HepG2 (cell line): ENCODE data around the gene HOXD9. TPM values are rescaled to one million over a fixed set of nuclear protein-coding genes. Genes with fewer than 3 reads are reported as not detected.

Source experiments
- ATAC-seq: fragments of 200-7000 bp; cut with Tn5 transposase; 3 replicates; pipeline ENCODE4 v1.9.1; 2020; ENCODE audit warnings: mild to moderate bottlenecking, moderate library complexity
- BruUV-seq: library from RNA; stranded (reverse); fragments of 400-500 nt; replicated peaks from 2 replicates; lab custom pipeline; 2021; lab: Mats Ljungman, UMichigan
- CTCF ChIA-PET: fragments of 300-600 bp; formaldehyde crosslinking; extraction: SDS; loops from one replicate; lab custom pipeline; 2021; ENCODE audit warnings: low total read pairs, inconsistent platforms, low intra/inter-chr PET ratio; lab: Yijun Ruan, JAX
- POLR2A ChIA-PET: fragments of 350-600 bp; sonication (Branson Sonifier 250); formaldehyde crosslinking; loops from one replicate; lab custom pipeline; 2020; ENCODE audit warnings: antibody characterized with exemption, inconsistent platforms; lab: Yijun Ruan, JAX
- DNase-seq: peaks from one replicate; pipeline ENCODE4 v3.0.0-alpha.2; 2015; ENCODE audit warnings: low spot score
- FAIRE-seq: peaks from 3 replicates; lab custom pipeline; 2011; peaks lifted over from hg19 to GRCh38; lab: Jason Lieb, UNC
- H2AFZ ChIP-seq: one replicate; pipeline ENCODE4 v1.6.1; 2011; ENCODE audit warnings: low read length, inconsistent platforms
- H3K27ac ChIP-seq: fragments of 300-600 bp; 3 replicates; pipeline ENCODE4 v1.8.0; 2011; ENCODE audit warnings: mixed run types, mild to moderate bottlenecking, mixed read lengths, low read length, inconsistent platforms; ENCODE audit not compliant: insufficient read depth; ENCODE audit errors: extremely low read length
- H3K27me3 ChIP-seq, 2 experiments: fragments of 200-600 bp in 1 of 2; 2 replicates in 1 of 2; 3 replicates in 1 of 2; pipeline versions ENCODE4 v1.6.0 to v1.8.0; 2011; ENCODE audit warnings: low read length in 2 of 2, mild to moderate bottlenecking in 2 of 2, moderate library complexity in 2 of 2, inconsistent platforms in 1 of 2; ENCODE audit not compliant: insufficient read depth in 2 of 2, control insufficient read depth in 1 of 2
- H3K36me3 ChIP-seq, 2 experiments: fragments of 200-600 bp in 1 of 2; replicated peaks in 1 of 2; 2 replicates in 1 of 2; 3 replicates in 1 of 2; pipeline versions ENCODE4 v1.5.1 to v1.8.0; 2011; ENCODE audit warnings: low read length in 2 of 2, inconsistent platforms in 1 of 2; ENCODE audit not compliant: insufficient read depth in 2 of 2, control insufficient read depth in 1 of 2
- H3K4me1 ChIP-seq: 2 replicates; pipeline ENCODE4 v1.5.1; 2012; ENCODE audit warnings: low read length, inconsistent platforms; ENCODE audit not compliant: insufficient read depth
- H3K4me2 ChIP-seq: 2 replicates; pipeline ENCODE4 v1.6.0; 2011; ENCODE audit warnings: low read depth, low read length, inconsistent platforms
- H3K4me3 ChIP-seq, 3 experiments: fragments of 200-600 bp in 1 of 3; sonication (generic), shearing (Covaris generic) in 1 of 3; replicated peaks in 1 of 3; 2 replicates each; pipeline ENCODE4 v1.5.1; 2011 to 2016; ENCODE audit warnings: low read length in 3 of 3, inconsistent platforms in 2 of 3, low read depth in 2 of 3, mild to moderate bottlenecking in 2 of 3, control low read depth in 1 of 3, mixed read lengths in 1 of 3; ENCODE audit not compliant: insufficient read depth in 1 of 3
- H3K79me2 ChIP-seq: one replicate; pipeline ENCODE4 v1.6.1; 2011; ENCODE audit warnings: low read length, inconsistent platforms; ENCODE audit not compliant: insufficient read depth
- H3K9ac ChIP-seq: 2 replicates; pipeline ENCODE4 v1.6.0; 2011; ENCODE audit warnings: mild to moderate bottlenecking, low read depth, low read length, inconsistent platforms; ENCODE audit not compliant: insufficient read depth
- H3K9me3 ChIP-seq: 2 replicates; pipeline ENCODE4 v1.5.1; 2012; ENCODE audit warnings: mild to moderate bottlenecking, low read length
- H4K20me1 ChIP-seq: 2 replicates; pipeline ENCODE4 v1.6.0; 2011; ENCODE audit warnings: inconsistent platforms, mild to moderate bottlenecking, low read length, moderate library complexity; ENCODE audit not compliant: insufficient read depth
- ASH2L ChIP-seq: fragments of 300-600, 200-600 bp; sonication (generic); IDR thresholded peaks from 2 replicates; pipeline ENCODE4 v1.7.0; 2017; ENCODE audit warnings: low read depth, mild to moderate bottlenecking, moderate library complexity, mixed read lengths, low read length; ENCODE audit not compliant: insufficient read length
- BCL6 ChIP-seq: IDR thresholded peaks from 2 replicates; pipeline ENCODE4 v1.6.1; 2016; ENCODE audit warnings: missing genetic modification reagents, missing compliant biosample characterization
- BORCS8-MEF2B ChIP-seq: sonication (generic); formaldehyde crosslinking; IDR thresholded peaks from 2 replicates; pipeline ENCODE4 v1.8.0; 2022; ENCODE audit warnings: mild to moderate bottlenecking, missing genetic modification reagents
- HES4 ChIP-seq: sonication (generic); formaldehyde crosslinking; IDR thresholded peaks from 2 replicates; pipeline ENCODE4 v1.9.0; 2021; ENCODE audit warnings: mild to moderate bottlenecking, missing genetic modification reagents, borderline replicate concordance
- HMG20B ChIP-seq: conservative IDR thresholded peaks from 2 replicates; pipeline ENCODE4 v1.6.1; 2016; ENCODE audit warnings: missing genetic modification reagents, missing compliant biosample characterization
- KDM5B ChIP-seq: sonication (generic); formaldehyde crosslinking; IDR thresholded peaks from 2 replicates; pipeline ENCODE4 v1.4.0; 2020; ENCODE audit warnings: missing genetic modification reagents, mild to moderate bottlenecking, borderline replicate concordance
- MBNL3 ChIP-seq: fragments of 250-450 bp; sonication (Bioruptor Pico); conservative IDR thresholded peaks from 2 replicates; pipeline ENCODE4 v1.8.0; 2022; ENCODE audit warnings: mild to moderate bottlenecking, inconsistent platforms
- PHF21A ChIP-seq: sonication (generic); formaldehyde crosslinking; IDR thresholded peaks from 2 replicates; pipeline ENCODE4 v1.5.0; 2020; ENCODE audit warnings: mild to moderate bottlenecking, missing genetic modification reagents
- ZBTB2 ChIP-seq: sonication (generic); formaldehyde crosslinking; IDR thresholded peaks from 2 replicates; pipeline ENCODE4 v1.8.0; 2022; ENCODE audit warnings: low read depth, missing genetic modification reagents
- ZGPAT ChIP-seq: IDR thresholded peaks from 2 replicates; pipeline ENCODE4 v1.6.1; 2016; ENCODE audit warnings: mild to moderate bottlenecking
- ZNF546 ChIP-seq: sonication (generic); formaldehyde crosslinking; conservative IDR thresholded peaks from 2 replicates; pipeline ENCODE4 v1.8.1; 2023; ENCODE audit warnings: mild to moderate bottlenecking, missing genetic modification reagents
- WGBS: methylation state at CpG from one replicate; pipeline ENCODE4 v1.1.6; 2017; ENCODE audit warnings: low lambda C conversion rate; 5-methylcytosine and 5-hydroxymethylcytosine counted together
- in situ Hi-C: cut with HindIII; loops from 2 replicates; pipeline ENCODE4 v1.10.0; 2017; ENCODE audit warnings: low pct_unique_long_range_greater_than_20kb; ENCODE audit not compliant: extremely low pct_ligation_motif_present
- intact Hi-C: fragments of 100-400 bp; cut with micrococcal nuclease; formaldehyde crosslinking; loops from one replicate; pipeline ENCODE4 v1.10.0; 2022; ENCODE audit not compliant: unreplicated experiment
- polyA plus RNA-seq, 8 experiments: library from polyadenylated mRNA; depleted of rRNA in 3 of 8; stranded (reverse) in 7 of 8; unstranded in 1 of 8; fragments of >200 nt; fragmentation: Illumina TruSeq in 4 of 8; extraction: Trizol in 4 of 8; gene quantifications; 2 replicates each; pipeline versions ENCODE4 v1.2.1 to v1.2.3, GENCODE V29; 2011 to 2016; ENCODE audit warnings: low read depth in 4 of 8, missing spikeins in 1 of 8, mixed read lengths in 1 of 8; ENCODE audit not compliant: insufficient read depth in 1 of 8
- total RNA-seq, 5 experiments: library from RNA; depleted of rRNA; stranded (reverse); fragments of >200 nt; fragmentation: Illumina TruSeq; extraction: Trizol; gene quantifications; 2 replicates each; pipeline ENCODE4 v1.2.3, GENCODE V29; 2016; ENCODE audit warnings: low read depth in 1 of 5

Gene HOXD9
- total and polyA plus RNA-seq, 2 of the 13 experiments (the other 11 are each of a cell fraction or from before 2014, with no cell fraction given) = not detected

GRCh38 chr2:176099728-176100546 lies 22.6 kb upstream of the HOXD9 start, which contains the start of gene HOXD12:
Gene HOXD12 (plus strand): TSS chr2:176099795. CDS start chr2:176099802, 7 bp downstream.
- Histone ChIP-seq H4K20me1 (no peaks in the 10 kb centered on the region; the same call in 1 of the 2 replicates), H3K27me3 (peaks cover 29 to 98% of the 10 kb centered on the region in 2 experiments), H3K4me2 (no peak within 1 kb of the TSS), H3K27ac (no peak within 1 kb of the TSS), H3K4me3 (no peak within 1 kb of the TSS), H3K4me1 (peaks cover 17% of the 10 kb centered on the region), H3K9me3 (no peaks in the 10 kb centered on the region), H2AFZ (no peak within 1 kb of the TSS), H3K79me2 (no peaks in the 10 kb centered on the region), H3K9ac (no peak within 1 kb of the TSS), H3K36me3 (no peaks in the 10 kb centered on the region)
- intact Hi-C loops (loop anchor here (5.0 kb wide), 1 partner anchor 898 kb away; no protein-coding TSS in a partner anchor), in situ Hi-C loops (loop anchor here (5.0 to 10.0 kb wide), 3 partner anchors 413 to 1065 kb away; no protein-coding TSS in a partner anchor)
- CTCF ChIA-PET = no interaction called here
- BruUV-seq = no TSS peak
- TF ChIP-seq ZGPAT (CRISPR knock-in tag) = no peak
- no peak for TF ChIP-seq PHF21A (CRISPR knock-in tag)
- TF ChIP-seq ZNF546 (CRISPR knock-in tag) = no peak
- no peak for TF ChIP-seq BORCS8-MEF2B (CRISPR knock-in tag)
- TF ChIP-seq MBNL3 (CRISPR knock-in tag) = no peak
- TF ChIP-seq BCL6 = no peak
- TF ChIP-seq HES4 (CRISPR knock-in tag) = no peak
- TF ChIP-seq HMG20B (CRISPR knock-in tag) = no peak
- no peak for TF ChIP-seq KDM5B (CRISPR knock-in tag)
- TF ChIP-seq ZBTB2 (CRISPR knock-in tag) = no peak
- no peak for TF ChIP-seq ASH2L
- 63% methylated on average over 70 of the region's 70 CpGs for WGBS
- FAIRE-seq (no peak), ATAC-seq (no peak), DNase-seq (no peak)
- POLR2A ChIA-PET = no interaction called here
